GM18858 (cell line): ENCODE results near the gene INTS1.

Source experiments
- ATAC-seq: cut with Tn5 transposase; IDR thresholded peaks from one replicate; pipeline ENCODE4 v1.9.1; 2021; ENCODE audit not compliant: unreplicated experiment

INTS1 gene

DNA sequence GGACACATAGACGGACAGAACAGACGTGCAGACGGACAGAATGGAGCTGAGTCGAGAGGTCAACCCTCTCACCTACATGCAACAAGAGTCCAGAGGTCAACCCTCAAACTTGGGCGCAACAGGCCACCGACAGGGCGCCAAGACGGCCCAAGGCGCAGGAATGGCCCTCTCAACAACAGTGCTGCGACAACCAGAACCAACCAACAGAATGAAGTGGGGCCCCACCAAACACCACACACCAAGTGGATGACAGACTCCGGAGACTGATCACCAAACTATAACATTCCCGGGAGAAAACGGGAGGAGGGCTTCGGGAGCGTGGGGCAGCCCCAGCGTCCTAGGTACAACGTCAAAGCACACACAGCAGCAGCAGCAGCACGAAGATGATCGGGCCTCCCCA, 13.4 kb downstream of the INTS1 start:
- ATAC-seq: no peak

DNA sequence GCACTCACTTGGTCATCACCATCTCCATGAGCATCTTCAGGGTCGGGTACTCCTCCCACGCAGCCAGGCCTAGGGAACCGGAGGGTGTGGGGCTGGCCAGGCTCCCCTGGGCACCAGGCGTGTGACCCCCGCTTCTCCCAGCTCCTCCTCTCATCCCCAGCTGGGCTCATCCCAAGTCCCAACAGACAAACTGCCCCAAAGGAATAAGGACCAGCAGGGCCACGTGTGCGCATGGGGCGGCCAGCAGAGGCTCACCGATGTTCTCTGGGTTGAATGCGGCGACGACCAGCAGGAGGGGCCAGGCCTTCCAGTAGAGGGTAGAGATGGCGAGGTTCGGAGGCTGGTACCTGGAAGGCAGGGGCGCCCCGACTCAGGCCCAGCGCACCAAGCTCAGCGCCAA, 14.9 kb downstream of the INTS1 start:
- ATAC-seq: no peak

DNA sequence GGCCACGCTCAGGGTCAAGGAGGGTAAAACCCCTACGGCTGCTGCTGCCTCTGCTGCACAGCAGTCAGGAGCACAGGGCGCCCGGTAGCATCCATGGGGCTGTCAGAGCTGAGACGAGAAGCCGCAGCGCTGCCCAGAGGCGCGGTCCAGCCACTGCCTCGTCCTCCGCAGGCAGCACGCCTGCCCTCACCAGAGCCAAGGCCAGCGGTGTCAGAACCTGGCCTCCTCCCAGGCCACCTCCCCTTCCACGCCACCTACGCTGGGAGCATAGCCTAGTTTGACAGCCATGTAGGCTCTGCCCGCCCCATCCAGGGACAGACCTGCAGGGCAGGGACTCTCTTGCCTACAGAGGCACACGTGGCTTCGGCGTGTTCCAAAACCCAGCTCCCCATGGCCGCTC, 16.2 kb downstream of the INTS1 start:
- no peak for ATAC-seq

DNA sequence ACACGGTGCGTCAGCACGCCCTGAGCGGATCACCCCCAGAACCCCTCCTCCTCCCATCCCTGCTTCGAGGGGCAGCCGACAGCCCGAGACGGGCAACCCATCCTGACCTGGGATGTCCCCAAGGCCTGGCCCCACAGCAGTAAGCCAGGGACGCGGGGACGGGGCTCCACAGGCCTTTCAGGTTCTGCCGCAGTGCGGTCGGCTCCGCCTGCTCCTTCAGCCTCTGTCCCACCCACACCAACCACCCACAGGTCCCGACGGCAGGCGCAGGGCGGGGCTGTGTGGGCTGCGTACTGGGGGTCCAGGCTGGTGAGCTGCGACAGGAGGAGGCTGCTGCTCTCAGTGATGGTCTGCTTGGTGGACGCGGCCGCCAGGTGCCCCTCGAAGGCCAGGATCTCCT, 16.7 kb downstream of the INTS1 start:
- ATAC-seq: no peak

DNA sequence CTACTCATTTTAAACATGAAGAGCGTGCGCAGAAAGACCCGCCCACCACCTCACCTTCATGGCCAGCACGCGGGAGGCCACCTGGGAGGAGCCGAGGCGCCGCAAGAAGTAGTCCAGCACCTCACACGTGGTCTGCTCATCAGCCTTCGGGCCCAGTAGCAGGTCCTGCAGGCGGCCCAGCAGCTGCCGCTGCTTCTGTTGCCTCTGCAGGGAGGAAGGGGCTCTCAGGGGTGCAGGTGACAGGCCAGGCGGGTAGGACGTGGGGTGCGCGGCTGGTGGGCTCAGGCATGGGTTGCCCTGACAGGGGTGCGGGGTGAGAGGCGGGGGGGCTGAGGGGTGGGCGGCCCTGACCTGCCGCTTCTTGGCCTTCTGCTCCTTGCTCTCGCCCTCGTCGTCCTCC, 17.6 kb downstream of the INTS1 start:
- no peak for ATAC-seq

DNA sequence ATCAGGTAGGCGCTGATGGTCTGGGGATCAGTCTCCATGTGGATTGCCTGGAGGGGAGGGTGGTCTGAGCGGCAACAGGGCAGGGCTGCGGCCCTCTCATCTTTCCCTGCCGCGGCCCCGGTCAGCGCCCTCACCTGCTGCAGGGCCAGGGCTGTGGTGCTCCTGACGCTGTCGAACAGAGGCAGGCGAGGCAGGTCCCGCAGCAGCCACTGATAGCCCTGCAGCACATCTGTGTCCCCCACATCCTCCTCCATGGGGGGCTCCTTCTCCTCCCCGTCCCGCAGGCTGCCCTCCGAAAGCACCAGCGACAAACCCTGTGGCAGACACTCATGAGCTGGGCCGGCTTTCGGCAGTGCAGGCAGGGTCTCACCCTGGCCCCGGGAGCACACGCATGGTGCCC, 19.0 kb downstream of the INTS1 start:
- no peak for ATAC-seq

DNA sequence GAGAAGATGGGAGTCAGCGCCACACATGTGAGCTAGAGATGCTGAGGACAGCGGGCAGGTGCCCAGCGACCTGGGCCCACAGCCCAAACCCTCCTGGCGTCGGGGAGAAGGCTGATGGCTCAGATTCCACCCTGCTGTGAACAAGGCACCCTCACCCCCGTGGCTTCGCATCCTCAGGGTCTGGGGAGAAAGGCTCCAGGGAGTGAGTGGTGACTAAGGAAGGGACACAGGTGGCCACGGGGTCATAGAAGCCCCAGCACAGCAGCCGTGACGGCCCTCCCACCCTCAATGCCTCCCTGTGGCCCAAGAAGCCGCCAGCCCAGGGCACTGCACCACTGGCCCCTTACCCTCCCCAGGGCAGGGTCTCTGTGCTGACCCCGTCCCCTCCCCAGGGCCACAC, 19.6 kb downstream of the INTS1 start:
- no peak for ATAC-seq

DNA sequence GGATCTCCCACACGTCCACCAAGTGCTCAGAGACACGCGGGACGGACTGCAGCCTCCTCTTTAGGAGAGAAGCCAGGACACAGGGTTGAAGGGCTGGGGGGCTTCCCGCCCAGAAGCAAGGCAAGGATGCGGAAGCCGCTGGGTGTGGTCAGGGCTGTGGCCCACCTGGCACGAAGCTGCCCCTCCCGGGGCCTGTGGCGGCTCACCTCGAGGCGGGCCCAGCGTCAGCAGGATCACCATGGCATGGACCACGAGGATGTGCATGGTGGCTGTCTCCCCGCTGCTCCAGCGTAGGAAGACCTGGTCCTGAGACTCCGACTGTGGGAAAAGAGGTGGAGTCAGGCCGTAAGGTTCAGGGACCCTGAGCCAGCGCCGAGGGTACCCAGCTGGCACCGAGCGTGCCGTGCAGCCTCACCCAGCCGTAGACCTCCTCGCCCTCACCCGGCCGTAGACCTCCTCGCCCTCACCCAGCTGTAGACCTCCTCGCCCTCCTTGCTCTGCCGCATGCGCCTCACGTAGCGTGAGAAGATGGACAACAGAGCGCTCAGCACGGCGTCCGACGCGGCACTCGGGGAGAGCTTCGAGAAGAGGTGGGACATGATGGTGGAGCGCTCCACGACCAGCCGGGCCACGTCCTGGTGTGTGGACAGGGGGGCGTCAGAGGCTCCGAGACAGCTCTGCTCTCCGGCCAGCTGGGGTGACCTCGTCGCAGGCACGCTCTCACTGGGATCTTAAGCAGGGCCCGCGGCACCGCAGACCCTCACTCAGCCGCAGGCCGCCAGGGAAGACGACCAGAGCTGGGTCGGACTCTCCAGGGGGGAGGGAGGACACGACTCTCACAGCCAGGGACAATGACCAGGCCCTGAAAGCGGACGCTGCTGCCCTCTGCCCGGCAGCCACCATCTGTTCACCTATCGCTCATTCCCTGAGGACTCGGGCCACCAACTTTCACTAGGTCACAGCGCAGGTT, 20.4 kb downstream of the INTS1 start:
- no peak for ATAC-seq

DNA sequence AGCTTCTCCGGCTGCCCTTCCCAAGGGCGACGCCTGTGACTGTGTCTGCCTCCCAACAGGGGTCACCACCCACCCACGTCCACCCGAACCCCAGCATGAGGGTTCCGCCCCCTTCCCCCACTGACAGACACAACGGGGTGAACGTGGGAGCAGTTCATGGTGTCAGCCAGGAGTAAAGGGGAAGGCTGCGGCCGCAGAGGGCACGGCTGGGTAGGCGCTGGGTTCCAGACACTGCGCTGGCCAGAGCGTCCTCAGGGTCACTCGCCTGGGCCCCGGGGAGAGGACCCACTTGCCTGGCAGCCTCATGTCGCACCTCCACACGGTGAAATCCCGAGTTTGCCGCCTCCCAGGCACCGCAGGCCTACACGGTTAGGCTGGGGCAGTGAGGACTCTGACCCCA, 21.1 kb downstream of the INTS1 start:
- ATAC-seq: no peak

DNA sequence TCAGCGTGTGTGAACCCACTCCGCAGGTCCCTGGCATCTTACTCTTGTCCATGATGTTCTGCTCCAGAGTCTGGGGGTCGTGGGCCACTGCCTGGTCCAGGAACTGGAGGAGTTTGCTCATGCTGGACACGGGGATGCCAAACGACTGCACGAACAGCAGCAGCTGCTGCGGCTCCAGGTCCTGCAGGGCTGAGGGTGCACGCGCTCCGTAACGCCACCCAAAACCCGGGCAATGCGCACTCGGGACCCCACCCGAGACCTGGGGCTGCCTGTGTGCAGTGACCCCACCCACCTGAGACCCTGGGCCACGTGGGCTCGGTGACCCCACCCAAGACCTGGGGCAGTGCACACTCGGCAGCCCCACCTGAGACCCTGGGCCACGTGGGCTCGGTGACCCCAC, 22.9 kb downstream of the INTS1 start:
- no peak for ATAC-seq

DNA sequence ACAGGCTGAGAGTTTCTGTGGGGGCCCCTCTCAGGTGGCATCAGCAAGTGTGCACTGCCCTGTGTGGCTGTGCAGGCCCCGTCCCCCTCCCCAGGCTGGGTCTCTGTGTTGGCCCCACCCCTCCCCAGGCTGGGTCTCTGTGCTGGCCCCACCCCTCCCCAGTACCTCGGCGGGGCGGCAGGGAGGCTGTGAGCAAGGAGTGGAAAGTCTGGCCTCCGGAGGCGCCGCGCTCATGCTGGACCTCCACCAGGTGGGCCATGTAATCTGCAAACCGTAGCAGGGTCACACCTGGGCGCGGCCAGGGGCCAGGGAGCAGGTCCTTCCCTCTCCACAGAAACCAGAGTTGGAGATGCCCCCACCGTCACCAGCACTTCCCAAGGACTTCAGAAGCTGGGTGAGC, 23.5 kb downstream of the INTS1 start:
- ATAC-seq: no peak

DNA sequence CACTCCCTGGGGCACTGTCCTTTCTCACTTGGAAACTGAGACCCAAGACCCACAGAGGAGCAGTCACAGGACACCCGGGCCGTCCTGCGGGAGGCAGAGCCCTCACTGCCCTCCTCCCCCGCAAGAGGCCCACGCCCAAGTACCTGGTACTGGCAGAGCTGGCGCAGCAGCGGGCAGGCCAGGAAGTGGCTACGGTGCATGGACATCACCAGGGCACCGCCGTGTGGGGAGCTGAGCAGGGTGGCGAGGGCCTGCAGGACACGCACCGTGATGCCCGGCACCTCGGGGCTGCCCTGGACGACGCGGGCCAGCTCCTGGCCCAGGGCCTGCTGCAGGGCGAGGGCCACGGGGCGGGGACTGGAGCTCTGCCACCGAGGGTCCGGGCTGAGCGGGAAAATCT, 24.9 kb downstream of the INTS1 start:
- ATAC-seq: no peak

DNA sequence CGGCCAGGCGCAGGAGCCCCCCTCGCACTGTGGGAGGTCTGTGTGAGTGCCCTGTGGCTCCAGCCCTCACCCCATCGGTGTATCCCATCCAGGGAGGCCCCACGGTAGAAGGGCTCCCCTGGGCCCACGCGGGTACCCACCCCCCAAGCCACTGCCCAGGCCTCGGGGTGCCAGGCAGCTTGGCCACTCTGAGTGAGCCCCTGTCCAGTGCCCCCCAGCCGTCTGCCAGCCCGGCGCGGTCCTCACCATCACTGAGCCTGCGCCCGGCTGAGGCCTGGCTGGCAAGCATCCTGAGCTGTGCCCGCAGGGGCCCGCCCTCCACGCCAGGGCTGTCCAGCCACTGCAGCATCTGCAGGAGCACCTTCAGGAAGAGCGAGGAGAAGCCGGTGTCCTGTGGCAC, 25.7 kb downstream of the INTS1 start:
- ATAC-seq: no peak

DNA sequence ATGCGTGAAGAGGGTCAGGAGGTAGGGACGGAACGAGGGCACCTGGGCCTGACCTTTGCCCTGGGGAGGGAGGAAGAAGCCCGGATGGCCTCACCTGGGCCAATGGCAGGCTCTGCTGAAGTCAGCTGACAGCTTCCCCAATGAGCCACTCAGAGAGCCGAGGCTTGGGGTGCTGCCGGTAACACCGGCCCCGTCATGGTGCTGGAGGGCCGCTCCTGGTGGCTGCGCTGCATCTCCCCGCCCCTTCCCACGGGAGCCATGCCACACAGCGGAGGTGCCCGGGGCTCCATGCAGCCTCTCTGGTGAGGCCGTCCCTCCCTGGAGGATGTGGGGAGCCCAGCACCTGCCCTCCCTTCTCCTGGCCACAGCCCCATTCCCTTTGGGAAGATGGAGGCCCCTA, 27.3 kb downstream of the INTS1 start:
- ATAC-seq: no peak

DNA sequence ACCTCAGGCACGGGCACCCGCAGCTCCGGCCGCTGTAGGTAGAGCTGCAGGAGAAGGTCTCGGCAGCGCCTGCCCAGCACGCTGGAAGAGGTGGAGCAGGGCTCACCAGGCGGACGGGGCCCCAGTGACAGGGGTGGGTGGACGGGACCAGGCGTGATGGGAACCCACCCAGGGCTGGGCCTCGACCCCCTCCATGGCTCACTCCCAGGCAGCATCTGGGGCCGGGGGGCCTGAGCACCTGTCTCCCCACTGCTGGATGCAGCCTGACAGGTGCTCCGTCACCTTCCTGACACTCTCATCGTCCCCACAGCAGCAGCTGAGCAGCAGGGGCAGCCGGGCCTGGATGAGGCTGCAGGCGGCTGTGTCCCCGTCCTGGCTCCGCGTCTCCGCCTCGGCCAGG, 28.2 kb downstream of the INTS1 start:
- ATAC-seq: no peak

DNA sequence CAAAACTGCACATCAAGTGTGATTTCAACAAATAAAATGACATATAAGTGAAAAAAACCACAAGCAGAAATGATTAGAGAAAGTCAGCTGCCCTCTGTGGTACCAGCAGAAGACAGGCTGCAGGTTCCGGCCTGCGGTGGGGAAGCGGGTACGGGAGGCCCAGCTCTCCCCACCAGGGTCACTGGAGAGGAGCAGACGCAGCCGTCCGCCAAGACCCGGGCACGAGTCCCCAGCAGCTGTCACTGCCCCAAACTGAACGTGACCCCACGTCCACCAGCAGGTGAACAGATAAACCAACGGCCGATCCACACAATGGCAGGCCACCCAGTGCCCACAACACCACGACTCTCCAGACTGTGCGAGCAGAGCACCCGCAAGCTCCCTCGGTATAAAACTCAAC, 28.8 kb downstream of the INTS1 start:
- no peak for ATAC-seq

DNA sequence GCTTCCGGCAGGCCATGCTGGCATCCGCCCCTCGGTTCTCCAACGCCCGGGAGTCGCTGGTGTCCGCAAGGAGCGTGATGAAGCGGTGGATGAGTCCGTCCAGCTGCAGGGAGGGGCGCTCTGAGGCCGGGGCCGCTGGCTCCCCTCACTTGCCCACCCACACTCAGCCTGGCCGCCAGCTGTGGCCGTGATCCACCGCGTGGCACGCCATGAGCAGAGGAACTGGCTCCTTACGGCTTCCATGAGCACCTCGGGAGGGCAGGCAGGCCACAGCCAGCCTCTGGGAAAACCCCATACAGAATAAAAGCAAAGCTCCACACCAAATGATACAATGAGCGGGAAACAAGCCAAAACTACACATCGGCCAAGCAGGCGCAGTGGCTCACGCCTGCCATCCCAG, 29.5 kb downstream of the INTS1 start:
- no peak for ATAC-seq

DNA sequence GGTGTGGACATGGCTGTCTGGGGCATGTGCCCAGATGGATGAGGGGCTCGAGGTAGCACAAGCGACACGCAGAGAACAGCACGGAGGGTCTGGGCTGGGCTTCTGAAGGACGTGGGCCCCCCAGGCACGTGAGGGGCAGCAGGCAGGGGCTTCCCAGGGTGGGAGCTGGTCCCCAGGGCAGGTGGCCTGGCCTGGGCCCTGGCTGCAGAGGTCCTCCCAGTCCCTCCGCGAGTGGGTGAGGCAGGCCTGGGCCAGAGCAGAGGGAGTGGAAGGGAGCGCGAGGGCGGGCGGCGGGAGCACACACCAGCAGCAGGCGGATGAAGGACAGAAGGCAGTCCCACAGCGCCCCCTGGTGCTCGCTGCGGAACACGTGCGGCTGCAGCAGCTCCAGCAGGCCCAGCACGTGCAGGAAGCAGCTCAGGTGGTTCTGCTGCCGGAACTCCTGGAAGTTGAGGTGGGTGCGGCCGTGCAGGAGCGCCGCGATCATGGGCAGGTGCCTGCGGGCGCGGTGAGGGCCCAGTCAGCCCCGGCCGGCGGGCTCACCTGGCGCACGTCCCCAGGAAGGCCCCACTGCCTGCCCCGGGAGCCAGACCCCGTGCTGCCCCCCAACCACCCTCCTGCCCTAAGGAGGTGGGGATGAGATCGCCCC, 30.2 kb downstream of the INTS1 start:
- no peak for ATAC-seq

DNA sequence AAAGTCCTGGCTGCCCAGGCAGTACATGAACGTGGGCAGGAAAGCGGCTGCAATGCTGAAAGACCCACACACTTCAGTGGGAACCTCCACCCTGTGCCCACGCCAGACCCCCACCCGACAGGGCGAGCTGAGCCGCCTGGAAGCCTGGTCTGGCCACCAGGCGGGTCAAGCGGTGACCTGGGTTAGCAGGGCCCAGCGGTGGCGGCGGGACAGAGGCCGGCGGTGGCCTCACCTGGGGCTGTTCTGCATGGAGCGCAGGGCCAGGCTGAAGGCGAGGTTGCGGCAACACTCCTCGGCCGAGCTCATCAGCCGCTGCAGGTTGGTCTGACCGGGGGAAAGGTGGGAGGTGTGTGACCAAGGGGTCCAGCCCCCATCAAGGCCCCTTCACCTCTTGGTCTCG, 33.3 kb downstream of the INTS1 start:
- ATAC-seq: no peak

DNA sequence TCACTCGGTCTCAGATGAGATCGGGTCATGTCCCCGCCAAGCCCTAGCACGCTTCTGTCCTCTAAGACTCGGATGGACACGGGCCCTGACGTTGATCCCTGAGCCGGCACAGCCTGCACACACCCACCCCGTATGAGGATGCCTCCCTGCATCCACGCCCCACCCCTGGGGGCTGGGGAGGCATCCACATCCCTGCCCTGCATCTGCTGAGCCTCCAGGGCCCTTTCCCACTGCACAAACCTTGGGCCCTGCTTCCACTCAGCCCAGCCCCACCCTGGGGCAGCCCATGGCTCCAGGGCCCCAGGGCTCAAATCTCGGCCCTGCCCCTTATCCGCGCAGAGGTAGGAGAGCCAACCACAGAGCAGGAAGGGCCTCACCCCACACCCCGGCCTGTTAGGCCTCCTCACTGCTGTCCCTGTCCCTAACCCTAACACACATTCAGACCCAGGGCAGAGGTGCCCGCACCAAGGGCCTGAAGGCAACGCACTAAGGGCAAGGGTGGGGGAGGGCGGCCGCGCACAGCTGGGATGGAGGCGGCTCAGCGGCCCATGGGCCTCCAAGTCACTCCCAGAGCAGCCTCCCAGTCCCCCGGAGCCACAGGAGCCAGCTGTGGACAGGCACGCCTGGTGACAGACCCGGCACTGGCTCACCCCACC, 35.4 kb downstream of the INTS1 start:
- no peak for ATAC-seq

DNA sequence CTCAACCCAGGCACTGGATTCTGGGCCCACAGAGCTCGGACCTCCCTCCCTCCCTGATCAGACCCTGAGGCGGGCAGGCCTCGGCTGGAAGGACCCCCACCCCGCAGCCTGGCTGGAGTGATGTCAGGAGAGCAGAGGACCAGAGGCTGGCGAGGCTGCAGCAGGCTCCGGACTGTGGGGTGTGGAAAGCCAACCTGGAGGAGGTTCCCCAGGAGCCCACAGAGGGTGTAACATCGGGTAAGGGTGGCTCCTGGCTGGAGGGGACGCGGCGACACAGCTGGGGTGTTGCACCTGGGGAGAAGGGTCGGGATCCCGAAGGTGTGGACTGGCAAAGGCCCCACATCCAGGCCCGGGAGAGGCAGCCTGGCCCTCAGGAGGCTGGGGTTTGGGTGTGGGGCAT, 36.0 kb downstream of the INTS1 start:
- ATAC-seq: no peak
